CD4-positive, alpha-beta T cell treated with Interleukin-12 subunit alpha and Interleukin-12 subunit beta, for 1 hour (primary cell): ENCODE measurements around the gene HMG20B.

Experiments
- DNase-seq: peaks from one replicate; pipeline ENCODE4 v3.0.0-alpha.2; 2020

HMG20B gene

GRCh38 chr19:3622224-3622623, 49.5 kb downstream of the HMG20B start:
- no peak for DNase-seq

DNA sequence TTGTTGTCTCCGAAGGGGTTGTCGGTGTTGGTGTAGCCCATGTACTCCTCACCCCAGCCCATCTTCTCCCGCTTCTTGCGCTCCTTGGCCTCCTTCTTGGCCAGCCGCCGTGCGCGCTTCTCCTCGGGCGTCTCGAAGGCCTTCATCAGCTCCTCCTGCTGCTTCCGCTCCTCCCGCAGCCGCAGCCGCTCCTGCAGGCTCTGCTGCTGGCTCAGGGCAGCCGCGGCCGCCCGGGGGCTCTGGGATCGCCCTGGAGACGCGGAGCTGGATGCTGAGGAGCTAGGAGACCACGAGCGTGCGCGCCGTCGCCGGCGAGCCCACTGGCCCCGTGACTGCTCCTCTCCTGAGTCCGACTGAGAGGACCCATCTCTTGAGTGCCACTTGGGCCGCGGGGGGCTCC, 51.0 kb downstream of the HMG20B start:
- DNase-seq = no peak

GRCh38 chr19:3625996-3626472, 53.3 kb downstream of the HMG20B start:
- no peak for DNase-seq

- peak; percentile 98 for DNase-seq
Observed at GRCh38 chr19:3626473-3627350, 54.0 kb downstream of the HMG20B start, which contains the start of gene CACTIN. TSS of gene CACTIN (minus strand) at chr19:3626790. CDS start at chr19:3626762, 28 bp downstream.

DNA sequence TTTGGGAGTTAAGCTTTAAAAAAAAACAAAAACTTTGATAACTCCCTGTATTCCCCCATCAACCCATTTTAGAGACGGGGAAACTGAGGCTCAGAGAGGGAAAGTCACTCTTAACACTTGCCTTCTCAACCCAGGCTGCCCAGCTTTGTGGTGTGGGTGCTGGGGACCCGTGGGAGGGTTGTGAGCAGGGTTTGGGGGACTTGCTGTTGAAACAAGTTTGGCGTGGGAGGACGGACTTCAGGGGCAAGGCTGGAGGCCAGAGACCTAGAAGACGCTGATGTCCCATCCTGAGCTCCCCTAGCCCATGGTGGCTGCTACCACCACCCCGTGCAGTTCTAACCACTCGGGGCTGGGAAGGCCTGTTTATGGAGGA, 54.6 kb downstream of the HMG20B start:
- no peak for DNase-seq
